GM12878 (cell line): ENCODE measurements around the gene HABP2. TPM values are rescaled to one million over a fixed set of nuclear protein-coding genes. Genes with fewer than 3 reads are reported as not detected.
A peak's percentile ranks its signal among the peaks of the same experiment; 100 is the strongest.

Experiments used
- ATAC-seq: fragments of 200-7000 bp; cut with Tn5 transposase; 3 replicates; pipeline ENCODE4 v1.9.1; 2020; ENCODE audit warnings: mild to moderate bottlenecking, moderate library complexity
- BruUV-seq: library from RNA; stranded (reverse); fragments of 400-500 nt; replicated peaks from 2 replicates; lab custom pipeline; 2021; lab: Mats Ljungman, UMichigan
- CTCF ChIA-PET: fragments of 300-600 bp; sonication (Branson Sonifier 250); formaldehyde crosslinking; extraction: SDS; loops from one replicate; lab custom pipeline; 2021; ENCODE audit warnings: inconsistent platforms; lab: Yijun Ruan, JAX
- POLR2A ChIA-PET: fragments of 350-600 bp; formaldehyde crosslinking; extraction: SDS; loops from one replicate; lab custom pipeline; 2021; ENCODE audit warnings: inconsistent platforms; lab: Charles Lee
- RAD21 ChIA-PET: fragments of 300-600 bp; sonication (Branson Sonifier 250); formaldehyde crosslinking; loops from one replicate; lab custom pipeline; 2023; ENCODE audit warnings: antibody characterized with exemption; ENCODE audit not compliant: unreplicated experiment; lab: Charles Lee
- SMC1A ChIA-PET: fragments of 300-600 bp; sonication (Branson Sonifier 250); formaldehyde crosslinking; loops from one replicate; lab custom pipeline; 2023; ENCODE audit not compliant: unreplicated experiment, uncharacterized antibody; lab: Charles Lee
- DNase-seq: peaks from one replicate; pipeline ENCODE4 v3.0.0-alpha.2; 2011; ENCODE audit warnings: low read depth, low spot score
- FAIRE-seq: peaks from 3 replicates; lab custom pipeline; 2011; peaks lifted over from hg19 to GRCh38; lab: Jason Lieb, UNC
- H2AFZ ChIP-seq: 2 replicates; pipeline ENCODE4 v1.6.0; 2011; ENCODE audit warnings: low read depth, low read length, control low read depth; ENCODE audit not compliant: control insufficient read depth
- H3K27ac ChIP-seq: 2 replicates; pipeline ENCODE4 v1.5.1; 2011; ENCODE audit warnings: control low read depth; ENCODE audit not compliant: control insufficient read depth, insufficient read depth
- H3K27me3 ChIP-seq, 2 experiments: replicated peaks in 1 of 2; 2 replicates each; pipeline versions ENCODE4 v1.6.0 to v1.6.1; 2011; ENCODE audit warnings: low read length in 1 of 2; ENCODE audit not compliant: control insufficient read depth in 2 of 2, insufficient read depth in 2 of 2
- H3K36me3 ChIP-seq, 2 experiments: 2 replicates each; pipeline ENCODE4 v1.5.1; 2011; ENCODE audit warnings: low read length in 1 of 2; ENCODE audit not compliant: control insufficient read depth in 2 of 2, insufficient read depth in 2 of 2
- H3K4me1 ChIP-seq: 2 replicates; pipeline ENCODE4 v1.6.1; 2011; ENCODE audit warnings: mild to moderate bottlenecking, low read length, moderate library complexity, mixed read lengths; ENCODE audit not compliant: control insufficient read depth, insufficient read depth
- H3K4me2 ChIP-seq: 2 replicates; pipeline ENCODE4 v1.6.0; 2011; ENCODE audit warnings: control low read depth; ENCODE audit not compliant: control insufficient read depth, insufficient read depth
- H3K4me3 ChIP-seq: fragments of 200-600 bp; sonication (generic); 2 replicates; pipeline ENCODE4 v1.5.1; 2016
- H3K79me2 ChIP-seq: 2 replicates; pipeline ENCODE4 v1.6.0; 2011; ENCODE audit warnings: low read length; ENCODE audit not compliant: control insufficient read depth, insufficient read depth
- H3K9ac ChIP-seq: 2 replicates; pipeline ENCODE4 v1.8.0; 2011; ENCODE audit warnings: low read length, control low read depth, mixed read lengths; ENCODE audit not compliant: control insufficient read depth, insufficient read depth
- H3K9me3 ChIP-seq: replicated peaks from 3 replicates; pipeline ENCODE4 v1.5.1; 2011; ENCODE audit warnings: mild to moderate bottlenecking, low read length; ENCODE audit not compliant: control insufficient read depth, insufficient read depth
- H4K20me1 ChIP-seq: 2 replicates; pipeline ENCODE4 v1.6.0; 2011; ENCODE audit not compliant: control insufficient read depth, insufficient read depth
- JUND ChIP-seq: IDR thresholded peaks from 2 replicates; pipeline ENCODE4 v1.6.1; 2012; ENCODE audit warnings: low read depth, mild to moderate bottlenecking, low read length, improper control_type of control experiment, moderate library complexity
- PKNOX1 ChIP-seq: fragments of 450-650 bp; IDR thresholded peaks from 2 replicates; pipeline ENCODE4 v1.6.1; 2016; ENCODE audit warnings: mild to moderate bottlenecking
- REST ChIP-seq: IDR thresholded peaks from 2 replicates; pipeline ENCODE4 v1.6.1; 2012; ENCODE audit warnings: mild to moderate bottlenecking, low read depth, low read length
- SKIL ChIP-seq: fragments of 450-650 bp; IDR thresholded peaks from 2 replicates; pipeline ENCODE4 v1.6.1; 2017; ENCODE audit warnings: mild to moderate bottlenecking, low read depth, inconsistent platforms; ENCODE audit not compliant: poor library complexity, severe bottlenecking
- WGBS: methylation state at CpG from one replicate; pipeline ENCODE4 v1.1.6; 2016; ENCODE audit warnings: low lambda C conversion rate; ENCODE audit not compliant: insufficient replicate concordance, insufficient coverage; ENCODE audit errors: missing lambda C conversion rate; 5-methylcytosine and 5-hydroxymethylcytosine counted together
- in situ Hi-C: fragments of 300-500 bp; cut with MboI; formaldehyde crosslinking; loops from 9 replicates; pipeline ENCODE4 v1.14.3; 2018; ENCODE audit warnings: mixed read lengths
- intact Hi-C: fragments of 100-400 bp; cut with micrococcal nuclease; formaldehyde crosslinking; loops from one replicate; pipeline ENCODE4 v1.14.2; 2022; ENCODE audit not compliant: unreplicated experiment
- polyA plus RNA-seq, 11 experiments: library from polyadenylated mRNA; depleted of rRNA in 4 of 11; unstranded in 6 of 11; stranded (reverse) in 5 of 11; fragments of >200 nt; fragmentation: Nextera tagmentation in 4 of 11; fragmentation: Illumina TruSeq in 1 of 11; extraction: Ambion mirVana in 4 of 11; extraction: Trizol in 1 of 11; gene quantifications; 1 replicate in 1 of 11; 2 replicates in 10 of 11; pipeline versions ENCODE4 v1.2.1 to v1.2.3, GENCODE V29; 2011 to 2016; ENCODE audit warnings: inconsistent platforms in 2 of 11, missing spikeins in 2 of 11, low read depth in 1 of 11
- total RNA-seq, 4 experiments: library from RNA; depleted of rRNA in 3 of 4; stranded (reverse); fragments of >200 nt in 3 of 4; fragmentation: Illumina TruSeq in 1 of 4; extraction: Trizol in 1 of 4; gene quantifications; 2 replicates each; pipeline versions ENCODE4 v1.2.1 to v1.2.3, GENCODE V29; 2013 to 2021

Gene HABP2
- total and polyA plus RNA-seq, 10 of the 15 experiments (the other 5 are each of a cell fraction or from before 2014, with no cell fraction given): 0.13 TPM; not detected in 9

- no peak for DNase-seq
- no peak for TF ChIP-seq JUND
- ATAC-seq: no peak
- Histone ChIP-seq H3K4me2 (no peak overlapping the region), H2AFZ (no peak overlapping the region), H3K9ac (no peak overlapping the region), H3K9me3 (no peaks in the 10 kb centered on the region), H3K27ac (no peak overlapping the region), H3K27me3 (peaks cover 0 to 1% of the 10 kb centered on the region in 2 experiments; a peak in 1 of 4 replicates), H3K4me1 (no peaks in the 10 kb centered on the region), H3K36me3 (no peaks in the 10 kb centered on the region), H3K4me3 (no peak overlapping the region), H3K79me2 (no peaks in the 10 kb centered on the region), H4K20me1 (no peaks in the 10 kb centered on the region)
- ChIA-PET POLR2A (no interaction called here), RAD21 (no interaction called here), CTCF (interaction anchor here (1.5 to 1.9 kb wide), 2 partner anchors 10 kb away, joined by 6 read pairs; no protein-coding TSS in a partner anchor), SMC1A (no interaction called here)
- no peak for FAIRE-seq
- no TSS peak for BruUV-seq
- WGBS: 75% methylated on average over 1 of the region's 1 CpG
- intact Hi-C loops (no loop called here), in situ Hi-C loops (no loop called here)
Observed at GRCh38 chr10:113573368-113573767, 20.5 kb downstream of the HABP2 start.

- no peak for DNase-seq
- intact Hi-C loops: no loop called here
- RAD21 ChIA-PET: no interaction called here
- Histone ChIP-seq H3K4me2 (no peak overlapping the region), H3K27me3 (no peaks in the 10 kb centered on the region), H3K9me3 (no peaks in the 10 kb centered on the region), H3K27ac (no peak overlapping the region), H3K36me3 (no peaks in the 10 kb centered on the region), H3K4me1 (no peaks in the 10 kb centered on the region)
- TF ChIP-seq REST: peak; percentile 85
- TF ChIP-seq PKNOX1: peak; percentile 47; the same call in 1 of the 2 replicates
- no peak for TF ChIP-seq SKIL
- TF ChIP-seq, all 136 proteins: peak for 2
- ATAC-seq (no peak), FAIRE-seq (no peak)
- WGBS: 23% methylated on average over 4 of the region's 4 CpGs
- CTCF ChIA-PET: no interaction called here
- Histone ChIP-seq H3K4me3 (no peak overlapping the region), H2AFZ (no peak overlapping the region), H3K79me2 (no peaks in the 10 kb centered on the region), H4K20me1 (no peaks in the 10 kb centered on the region), H3K9ac (no peak overlapping the region)
- SMC1A ChIA-PET: no interaction called here
- in situ Hi-C loops: no loop called here
- POLR2A ChIA-PET: no interaction called here
- BruUV-seq: no TSS peak
Observed at GRCh38 chr10:113576852-113577251, 24.0 kb downstream of the HABP2 start.
